ENCODE results near the gene KCNJ3. TPM values are rescaled to one million over a fixed set of nuclear protein-coding genes. Genes with fewer than 3 reads are reported as not detected.
"Not testable (repeated sequence)": the region's sequence is repeated elsewhere in the genome, so short reads cannot be mapped to it uniquely, and the experiment has no call there.

Gene KCNJ3
- polyA plus RNA-seq, 4 donors, result 3.0 to 6.9 (median 5.7) TPM

DNA sequence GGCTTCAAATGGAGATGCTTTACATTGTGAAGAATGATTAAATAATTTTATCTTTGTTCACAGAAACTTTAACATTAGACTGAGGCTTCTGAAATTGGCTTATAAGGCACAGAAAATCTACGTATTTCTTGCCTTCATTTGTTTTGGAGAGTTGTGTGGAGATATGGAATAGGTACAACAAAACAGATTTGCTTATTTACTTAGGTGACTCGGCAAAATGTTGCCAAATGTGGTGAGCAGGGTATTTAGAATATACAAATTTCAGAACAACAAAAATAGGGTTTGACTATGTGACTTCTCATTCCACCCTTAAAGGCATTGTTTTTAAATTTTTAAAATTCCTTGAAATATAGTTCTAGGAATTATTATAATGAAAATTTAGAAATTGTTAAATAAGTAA, 134.2 kb downstream of the KCNJ3 start:
- DNase-seq (no peak), FAIRE-seq (no peak)
- H3K4me1 ChIP-seq (ENCODE audit: control insufficient read depth in 3 of 3, insufficient read depth in 2 of 3, low read depth in 1 of 3, low read length in 2 of 3), result no peaks in the 10 kb centered on the region
- no peaks in the 10 kb centered on the region for H3K36me3 ChIP-seq (ENCODE audit: control insufficient read depth in 3 of 3, insufficient read depth in 2 of 3, low read depth in 1 of 3, low read length in 3 of 3)
- no peaks in the 10 kb centered on the region for H3K27me3 ChIP-seq (ENCODE audit: control insufficient read depth in 3 of 3, insufficient read depth in 3 of 3, low read length in 3 of 3)
- H3K9me3 ChIP-seq (ENCODE audit: control insufficient read depth in 2 of 2, insufficient read depth in 1 of 2, low read depth in 1 of 2, low read length in 1 of 2), result no peaks in the 10 kb centered on the region
- no peak overlapping the region for H3K27ac ChIP-seq (ENCODE audit: low read depth in 1 of 3, low read length in 2 of 3)
- no peak overlapping the region for H3K4me3 ChIP-seq (ENCODE audit: low read depth in 1 of 3, low read length in 3 of 3)
- 75 to 88% (median 88%) methylated on average over 2 of the region's 2 CpGs for WGBS, 3 donors

DNA sequence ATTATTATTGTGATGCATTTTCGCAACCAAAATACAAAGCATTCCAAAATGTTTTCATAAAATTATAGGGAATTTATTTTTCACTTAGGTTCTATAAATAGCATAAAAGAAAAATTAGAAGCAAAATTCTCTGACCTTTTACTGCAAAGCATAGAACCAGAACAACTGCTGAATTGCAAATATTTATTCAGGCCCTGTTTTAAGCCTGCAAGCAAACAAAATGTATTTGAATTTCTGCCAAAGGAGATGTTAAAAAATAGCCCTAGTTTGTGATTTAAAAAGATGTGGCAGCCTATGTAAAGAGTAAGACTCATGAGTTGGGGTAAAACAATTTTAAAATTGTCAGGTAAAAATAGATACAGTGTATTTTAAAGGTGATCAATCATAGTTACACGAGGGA, 138.1 kb downstream of the KCNJ3 start:
- DNase-seq (no peak), FAIRE-seq (no peak)
- H3K4me1 ChIP-seq (ENCODE audit: control insufficient read depth in 3 of 3, insufficient read depth in 2 of 3, low read depth in 1 of 3, low read length in 2 of 3), result no peaks in the 10 kb centered on the region
- no peak overlapping the region for H3K27ac ChIP-seq (ENCODE audit: low read depth in 1 of 3, low read length in 2 of 3)
- no peaks in the 10 kb centered on the region for H3K27me3 ChIP-seq (ENCODE audit: control insufficient read depth in 3 of 3, insufficient read depth in 3 of 3, low read length in 3 of 3)
- no peaks in the 10 kb centered on the region for H3K36me3 ChIP-seq (ENCODE audit: control insufficient read depth in 3 of 3, insufficient read depth in 2 of 3, low read depth in 1 of 3, low read length in 3 of 3)
- 73 to 87% (median 84%) methylated on average over 2 of the region's 2 CpGs for WGBS, 3 donors
- H3K4me3 ChIP-seq (ENCODE audit: low read depth in 1 of 3, low read length in 3 of 3), result no peak overlapping the region
- H3K9me3 ChIP-seq (ENCODE audit: control insufficient read depth in 2 of 2, insufficient read depth in 1 of 2, low read depth in 1 of 2, low read length in 1 of 2), result no peaks in the 10 kb centered on the region

DNA sequence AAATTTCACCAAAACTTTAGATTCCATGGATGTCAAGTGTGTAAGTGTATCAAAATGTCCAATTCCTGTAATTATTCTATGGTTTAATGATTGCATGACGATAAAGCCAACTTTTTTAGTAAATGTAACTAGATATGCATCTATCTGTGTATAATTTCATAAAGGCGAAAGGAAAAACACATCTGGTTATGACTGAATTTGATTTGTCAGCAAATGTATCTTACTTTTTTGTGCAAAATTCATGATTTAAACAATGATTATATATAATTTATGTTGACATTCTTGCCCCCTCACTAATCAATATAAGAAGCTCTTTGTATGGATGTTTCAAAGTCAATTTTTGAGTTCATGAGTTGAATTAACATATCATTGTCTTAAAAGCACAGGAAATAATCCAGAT, 138.5 kb downstream of the KCNJ3 start:
- Histone ChIP-seq H3K36me3 (ENCODE audit: control insufficient read depth in 3 of 3, insufficient read depth in 2 of 3, low read depth in 1 of 3, low read length in 3 of 3) (no peaks in the 10 kb centered on the region), H3K9me3 (ENCODE audit: control insufficient read depth in 2 of 2, insufficient read depth in 1 of 2, low read depth in 1 of 2, low read length in 1 of 2) (no peaks in the 10 kb centered on the region), H3K4me1 (ENCODE audit: control insufficient read depth in 3 of 3, insufficient read depth in 2 of 3, low read depth in 1 of 3, low read length in 2 of 3) (no peaks in the 10 kb centered on the region), H3K27ac (ENCODE audit: low read depth in 1 of 3, low read length in 2 of 3) (no peak overlapping the region), H3K4me3 (ENCODE audit: low read depth in 1 of 3, low read length in 3 of 3) (no peak overlapping the region), H3K27me3 (ENCODE audit: control insufficient read depth in 3 of 3, insufficient read depth in 3 of 3, low read length in 3 of 3) (no peaks in the 10 kb centered on the region)
- 72 to 94% (median 86%) methylated on average over 2 of the region's 2 CpGs for WGBS, 3 donors
- no peak for FAIRE-seq
- DNase-seq, result no peak

DNA sequence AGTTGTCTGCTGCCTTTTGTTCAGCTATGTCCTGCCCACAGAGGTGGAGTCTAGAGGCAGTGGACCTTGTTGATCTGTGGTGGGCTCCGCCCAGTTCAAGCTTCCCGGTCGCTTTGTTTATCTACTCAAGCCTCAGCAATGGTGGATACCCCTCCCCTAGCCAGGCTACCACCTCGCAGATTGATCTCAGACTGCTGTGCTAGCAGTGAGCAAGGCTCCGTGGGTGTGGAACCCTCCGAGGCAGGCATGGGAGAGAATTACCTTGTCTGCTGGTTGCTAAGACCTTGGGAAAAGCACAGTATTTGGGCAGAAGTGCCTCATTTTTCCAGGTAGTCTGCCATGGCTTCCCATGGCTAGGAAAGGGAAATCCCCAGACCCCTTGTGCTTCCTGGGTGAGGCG, 146.0 kb downstream of the KCNJ3 start:
- H3K4me1 ChIP-seq (ENCODE audit: control insufficient read depth in 3 of 3, insufficient read depth in 2 of 3, low read depth in 1 of 3, low read length in 2 of 3), result no peaks in the 10 kb centered on the region
- WGBS, 3 donors, result 86 to 94% (median 90%) methylated on average over 7 of the region's 7 CpGs
- no peaks in the 10 kb centered on the region for H3K27me3 ChIP-seq (ENCODE audit: control insufficient read depth in 3 of 3, insufficient read depth in 3 of 3, low read length in 3 of 3)
- H3K27ac ChIP-seq (ENCODE audit: low read depth in 1 of 3, low read length in 2 of 3), result no peak overlapping the region
- H3K9me3 ChIP-seq (ENCODE audit: control insufficient read depth in 2 of 2, insufficient read depth in 1 of 2, low read depth in 1 of 2, low read length in 1 of 2), result peaks cover 0 to 5% of the 10 kb centered on the region in 2 donors
- no peak overlapping the region for H3K4me3 ChIP-seq (ENCODE audit: low read depth in 1 of 3, low read length in 3 of 3)
- FAIRE-seq, result no peak
- no peak for DNase-seq
- H3K36me3 ChIP-seq (ENCODE audit: control insufficient read depth in 3 of 3, insufficient read depth in 2 of 3, low read depth in 1 of 3, low read length in 3 of 3), result peaks cover 0 to 4% (median 0%) of the 10 kb centered on the region in 3 donors

DNA sequence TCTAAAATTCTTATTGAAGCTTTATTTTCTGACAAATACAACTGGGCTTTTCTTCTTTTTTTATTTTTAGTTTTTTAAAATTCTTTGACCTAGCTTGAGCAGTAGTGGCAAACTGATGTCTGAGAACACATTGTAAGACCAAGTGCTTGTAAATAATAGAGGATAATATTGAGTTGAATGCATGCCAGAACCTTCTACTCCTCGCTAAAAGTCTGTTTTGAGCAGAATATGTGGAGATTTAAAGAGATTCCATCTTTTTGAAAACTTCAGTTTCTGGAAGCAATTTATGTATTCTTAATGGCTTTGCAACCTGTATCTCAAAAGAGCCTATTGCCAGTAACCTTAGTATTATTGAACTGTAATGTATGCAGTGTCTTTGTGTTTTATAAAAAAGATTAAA, 148.3 kb downstream of the KCNJ3 start:
- peaks cover 0 to 5% of the 10 kb centered on the region in 2 donors for H3K9me3 ChIP-seq (ENCODE audit: control insufficient read depth in 2 of 2, insufficient read depth in 1 of 2, low read depth in 1 of 2, low read length in 1 of 2)
- H3K4me3 ChIP-seq (ENCODE audit: low read depth in 1 of 3, low read length in 3 of 3), result no peak overlapping the region
- no peak overlapping the region for H3K27ac ChIP-seq (ENCODE audit: low read depth in 1 of 3, low read length in 2 of 3)
- DNase-seq (no peak), FAIRE-seq (no peak)
- no peaks in the 10 kb centered on the region for H3K4me1 ChIP-seq (ENCODE audit: control insufficient read depth in 3 of 3, insufficient read depth in 2 of 3, low read depth in 1 of 3, low read length in 2 of 3)
- no peaks in the 10 kb centered on the region for H3K27me3 ChIP-seq (ENCODE audit: control insufficient read depth in 3 of 3, insufficient read depth in 3 of 3, low read length in 3 of 3)
- 40 to 51% (median 42%) methylated on average over 1 of the region's 1 CpG for WGBS, 3 donors
- H3K36me3 ChIP-seq (ENCODE audit: control insufficient read depth in 3 of 3, insufficient read depth in 2 of 3, low read depth in 1 of 3, low read length in 3 of 3), result peaks cover 0 to 4% (median 0%) of the 10 kb centered on the region in 3 donors

DNA sequence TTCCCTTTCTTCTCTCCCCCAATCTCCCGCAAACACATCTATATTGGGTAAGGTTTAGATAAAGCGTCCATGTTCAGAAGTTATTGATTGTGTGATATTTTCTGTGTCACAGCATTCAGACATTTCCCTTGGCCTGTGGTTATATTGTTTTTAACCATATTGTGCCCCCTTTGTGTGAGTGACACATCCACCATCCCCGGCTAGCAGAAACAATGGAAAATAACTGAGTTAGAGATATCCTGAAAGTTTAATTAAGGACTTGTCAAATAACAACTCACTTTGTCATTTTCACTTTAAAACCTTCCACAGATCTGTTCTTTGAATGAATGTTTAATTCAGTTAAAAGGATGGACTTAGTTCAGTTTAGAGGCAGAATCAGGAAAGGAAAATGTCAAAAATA, 151.0 kb downstream of the KCNJ3 start:
- 85 to 88% (median 86%) methylated on average over 3 of the region's 3 CpGs for WGBS, 3 donors
- FAIRE-seq, result no peak
- H3K4me3 ChIP-seq (ENCODE audit: low read depth in 1 of 3, low read length in 3 of 3), result no peak overlapping the region
- H3K4me1 ChIP-seq (ENCODE audit: control insufficient read depth in 3 of 3, insufficient read depth in 2 of 3, low read depth in 1 of 3, low read length in 2 of 3), result no peaks in the 10 kb centered on the region
- no peak overlapping the region for H3K27ac ChIP-seq (ENCODE audit: low read depth in 1 of 3, low read length in 2 of 3)
- peaks cover 0 to 4% of the 10 kb centered on the region in 2 donors for H3K9me3 ChIP-seq (ENCODE audit: control insufficient read depth in 2 of 2, insufficient read depth in 1 of 2, low read depth in 1 of 2, low read length in 1 of 2)
- H3K36me3 ChIP-seq (ENCODE audit: control insufficient read depth in 3 of 3, insufficient read depth in 2 of 3, low read depth in 1 of 3, low read length in 3 of 3), result peaks cover 0 to 3% (median 0%) of the 10 kb centered on the region in 3 donors
- DNase-seq, result no peak
- no peaks in the 10 kb centered on the region for H3K27me3 ChIP-seq (ENCODE audit: control insufficient read depth in 3 of 3, insufficient read depth in 3 of 3, low read length in 3 of 3)

DNA sequence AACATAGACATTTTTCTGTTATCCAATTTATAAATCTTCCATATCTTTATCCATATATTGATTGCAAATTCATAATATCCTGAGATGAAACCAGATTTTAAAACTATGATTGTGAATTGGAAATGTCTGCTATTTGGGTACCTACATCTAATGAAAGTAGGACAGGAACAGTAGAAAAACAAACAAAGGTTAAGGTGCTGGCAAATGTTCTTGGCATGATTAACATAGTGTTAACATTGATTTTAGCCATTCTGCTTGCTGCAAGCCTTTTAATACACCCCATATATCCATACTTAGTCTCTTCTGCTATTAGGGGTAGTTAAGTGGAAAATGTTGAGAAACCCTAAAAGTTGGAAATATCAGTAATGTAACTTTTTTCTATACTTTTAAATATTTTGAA, 152.0 kb downstream of the KCNJ3 start:
- H3K9me3 ChIP-seq (ENCODE audit: control insufficient read depth in 2 of 2, insufficient read depth in 1 of 2, low read depth in 1 of 2, low read length in 1 of 2), result no peaks in the 10 kb centered on the region
- FAIRE-seq (no peak), DNase-seq (no peak)
- no peaks in the 10 kb centered on the region for H3K4me1 ChIP-seq (ENCODE audit: control insufficient read depth in 3 of 3, insufficient read depth in 2 of 3, low read depth in 1 of 3, low read length in 2 of 3)
- no peak overlapping the region for H3K4me3 ChIP-seq (ENCODE audit: low read depth in 1 of 3, low read length in 3 of 3)
- no peaks in the 10 kb centered on the region for H3K27me3 ChIP-seq (ENCODE audit: control insufficient read depth in 3 of 3, insufficient read depth in 3 of 3, low read length in 3 of 3)
- H3K27ac ChIP-seq (ENCODE audit: low read depth in 1 of 3, low read length in 2 of 3), result no peak overlapping the region
- no peaks in the 10 kb centered on the region for H3K36me3 ChIP-seq (ENCODE audit: control insufficient read depth in 3 of 3, insufficient read depth in 2 of 3, low read depth in 1 of 3, low read length in 3 of 3)

DNA sequence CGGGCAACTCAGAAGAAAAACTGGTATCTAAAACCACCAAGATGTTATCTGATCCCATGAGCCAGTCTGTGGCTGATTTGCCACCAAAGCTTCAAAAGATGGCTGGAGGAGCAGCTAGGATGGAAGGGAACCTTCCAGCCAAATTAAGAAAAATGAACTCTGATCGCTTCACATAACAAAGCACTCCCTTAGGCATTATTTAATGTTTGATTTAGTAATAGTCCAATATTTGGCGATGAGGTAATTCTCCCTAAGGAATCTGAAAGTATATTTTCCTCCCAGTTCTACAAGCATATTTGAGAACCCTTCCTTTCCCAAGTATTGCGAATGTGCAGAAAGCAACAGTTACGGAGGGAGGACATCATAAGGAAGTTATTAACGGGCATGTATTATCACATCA, 156.6 kb downstream of the KCNJ3 start:
- Histone ChIP-seq H3K4me1 (ENCODE audit: control insufficient read depth in 3 of 3, insufficient read depth in 2 of 3, low read depth in 1 of 3, low read length in 2 of 3) (no peaks in the 10 kb centered on the region), H3K36me3 (ENCODE audit: control insufficient read depth in 3 of 3, insufficient read depth in 2 of 3, low read depth in 1 of 3, low read length in 3 of 3) (no peaks in the 10 kb centered on the region), H3K4me3 (ENCODE audit: low read depth in 1 of 3, low read length in 3 of 3) (no peak overlapping the region), H3K9me3 (ENCODE audit: control insufficient read depth in 2 of 2, insufficient read depth in 1 of 2, low read depth in 1 of 2, low read length in 1 of 2) (no peaks in the 10 kb centered on the region), H3K27ac (ENCODE audit: low read depth in 1 of 3, low read length in 2 of 3) (no peak overlapping the region), H3K27me3 (ENCODE audit: control insufficient read depth in 3 of 3, insufficient read depth in 3 of 3, low read length in 3 of 3) (no peaks in the 10 kb centered on the region)
- DNase-seq (no peak), FAIRE-seq (no peak)
- WGBS, 3 donors, result 91 to 93% (median 92%) methylated on average over 6 of the region's 6 CpGs

DNA sequence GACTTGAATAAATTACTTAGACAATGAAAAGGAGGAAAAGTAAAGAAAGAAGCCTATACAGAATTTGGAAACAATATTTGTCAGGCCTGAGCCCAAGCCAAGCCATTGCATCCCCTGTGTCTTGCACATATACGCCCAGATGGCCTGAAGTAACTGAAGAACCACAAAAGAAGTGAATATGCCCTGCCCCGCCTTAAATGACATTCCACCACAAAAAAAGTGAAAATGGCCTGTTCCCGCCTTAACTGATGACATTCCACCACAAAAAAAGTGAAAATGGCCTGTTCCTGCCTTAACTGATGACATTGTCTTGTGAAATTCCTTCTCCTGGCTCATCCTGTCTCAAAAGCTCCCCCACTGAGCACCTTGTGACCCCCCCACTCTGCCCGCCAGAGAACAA, 168.7 kb downstream of the KCNJ3 start:
- H3K9me3 ChIP-seq (ENCODE audit: control insufficient read depth in 2 of 2, insufficient read depth in 1 of 2, low read depth in 1 of 2, low read length in 1 of 2); FAIRE-seq; H3K4me3 ChIP-seq (ENCODE audit: low read depth in 1 of 3, low read length in 3 of 3); H3K27ac ChIP-seq (ENCODE audit: low read depth in 1 of 3, low read length in 2 of 3); H3K27me3 ChIP-seq (ENCODE audit: control insufficient read depth in 3 of 3, insufficient read depth in 3 of 3, low read length in 3 of 3); H3K36me3 ChIP-seq (ENCODE audit: control insufficient read depth in 3 of 3, insufficient read depth in 2 of 3, low read depth in 1 of 3, low read length in 3 of 3); H3K4me1 ChIP-seq (ENCODE audit: control insufficient read depth in 3 of 3, insufficient read depth in 2 of 3, low read depth in 1 of 3, low read length in 2 of 3); DNase-seq: not testable (repeated sequence)
- WGBS, 3 donors, result 76 to 91% (median 80%) methylated on average over 4 of the region's 4 CpGs

All from small intestine (tissue), 7 donors.